HCT116 (cell line): Measurements from ENCODE around the gene GHR.

Source experiments
- EGR1 ChIP-seq: IDR thresholded peaks from 2 replicates; pipeline ENCODE4 v1.6.1; 2012; ENCODE audit warnings: low read depth
- EZH2 ChIP-seq: fragments of 200-600 bp; sonication (generic); IDR thresholded peaks from 2 replicates; pipeline ENCODE4 v1.6.1; 2017; ENCODE audit warnings: antibody characterized with exemption, mixed run types
- EZH2phosphoT487 ChIP-seq: fragments of 200-600 bp; IDR thresholded peaks from 2 replicates; pipeline ENCODE4 v1.6.1; 2018; ENCODE audit warnings: antibody characterized with exemption, borderline replicate concordance
- JUND ChIP-seq: IDR thresholded peaks from 2 replicates; pipeline ENCODE4 v1.6.1; 2012
- POLR2A ChIP-seq: IDR thresholded peaks from 2 replicates; pipeline ENCODE4 v1.7.0; 2011; ENCODE audit warnings: borderline replicate concordance; ENCODE audit not compliant: insufficient read depth, insufficient read length; ENCODE audit errors: extremely low read depth
- RAD21 ChIP-seq: IDR thresholded peaks from 2 replicates; pipeline ENCODE4 v1.6.1; 2012; ENCODE audit warnings: low read depth, mild to moderate bottlenecking
- YY1 ChIP-seq: IDR thresholded peaks from 2 replicates; pipeline ENCODE4 v1.6.1; 2011; ENCODE audit warnings: low read length, low read depth, moderate library complexity, mild to moderate bottlenecking; ENCODE audit not compliant: insufficient replicate concordance; ENCODE audit errors: extremely low read depth
- TF ChIP-seq, protein P1 (sequence below), 3 experiments: fragments of 200-600 bp in 1 of 3; sonication (generic) in 1 of 3; IDR thresholded peaks in 2 of 3; conservative IDR thresholded peaks in 1 of 3; 2 replicates each; pipeline ENCODE4 v1.5.1; 2012 to 2017; ENCODE audit warnings: low read depth in 2 of 3, low read length in 2 of 3, antibody characterized with exemption in 1 of 3, borderline replicate concordance in 1 of 3, control low read depth in 1 of 3, mild to moderate bottlenecking in 1 of 3, mixed read lengths in 1 of 3, mixed run types in 1 of 3, moderate library complexity in 1 of 3; ENCODE audit not compliant: insufficient read depth in 1 of 3

DNA sequence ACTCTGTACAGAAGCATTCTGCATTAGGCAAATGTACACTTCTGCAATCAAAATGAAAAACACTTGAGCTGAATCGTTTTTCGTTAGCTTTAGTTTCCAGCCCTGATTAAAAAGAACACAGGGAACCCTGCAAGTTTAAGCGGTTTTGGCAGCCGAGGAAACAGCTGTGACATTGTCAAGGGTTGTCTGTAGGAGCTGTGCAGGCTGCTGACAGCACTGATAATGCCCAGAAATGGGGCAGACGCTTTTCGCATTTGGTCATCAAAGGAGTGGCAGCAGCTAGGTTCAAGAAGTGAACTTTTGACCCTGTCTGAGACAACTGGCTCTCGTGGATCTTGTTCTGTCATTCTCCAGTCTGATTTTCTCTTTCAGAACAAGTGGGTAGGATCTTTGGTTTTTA is 167.8 kb downstream of the GHR start:
- no peak for TF ChIP-seq EZH2phosphoT487
- TF ChIP-seq EZH2 = no peak
- TF ChIP-seq, protein P1, sequence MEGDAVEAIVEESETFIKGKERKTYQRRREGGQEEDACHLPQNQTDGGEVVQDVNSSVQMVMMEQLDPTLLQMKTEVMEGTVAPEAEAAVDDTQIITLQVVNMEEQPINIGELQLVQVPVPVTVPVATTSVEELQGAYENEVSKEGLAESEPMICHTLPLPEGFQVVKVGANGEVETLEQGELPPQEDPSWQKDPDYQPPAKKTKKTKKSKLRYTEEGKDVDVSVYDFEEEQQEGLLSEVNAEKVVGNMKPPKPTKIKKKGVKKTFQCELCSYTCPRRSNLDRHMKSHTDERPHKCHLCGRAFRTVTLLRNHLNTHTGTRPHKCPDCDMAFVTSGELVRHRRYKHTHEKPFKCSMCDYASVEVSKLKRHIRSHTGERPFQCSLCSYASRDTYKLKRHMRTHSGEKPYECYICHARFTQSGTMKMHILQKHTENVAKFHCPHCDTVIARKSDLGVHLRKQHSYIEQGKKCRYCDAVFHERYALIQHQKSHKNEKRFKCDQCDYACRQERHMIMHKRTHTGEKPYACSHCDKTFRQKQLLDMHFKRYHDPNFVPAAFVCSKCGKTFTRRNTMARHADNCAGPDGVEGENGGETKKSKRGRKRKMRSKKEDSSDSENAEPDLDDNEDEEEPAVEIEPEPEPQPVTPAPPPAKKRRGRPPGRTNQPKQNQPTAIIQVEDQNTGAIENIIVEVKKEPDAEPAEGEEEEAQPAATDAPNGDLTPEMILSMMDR (IDR thresholded peaks at IDR 0.05 in 2 of 3, conservative IDR thresholded peaks at IDR 0.05 in 1 of 3; ENCODE audit: borderline replicate concordance in 1 of 3, insufficient read depth in 1 of 3, low read depth in 2 of 3, low read length in 2 of 3) = no peak
- no peak for TF ChIP-seq RAD21
- TF ChIP-seq YY1 = no peak
- no peak for TF ChIP-seq POLR2A
- TF ChIP-seq JUND = no peak
- TF ChIP-seq EGR1 = no peak
